ENCODE measurements around the gene FN1. TPM values are rescaled to one million over a fixed set of nuclear protein-coding genes. Genes with fewer than 3 reads are reported as not detected.

The FN1 gene
- total RNA-seq, 1 experiment from 2014 or later: 1,570 TPM

- H3K36me3 ChIP-seq (ENCODE audit: insufficient read depth, low read length, poor library complexity, severe bottlenecking): peaks cover 97% of the 10 kb centered on the region
- ChIA-PET POLR2A (ENCODE audit: low non-redundant PET) (no interaction called here), CTCF (no interaction called here)
- intact Hi-C loops (cut with micrococcal nuclease; ENCODE audit: unreplicated experiment): loop anchor here (5.0 kb wide), 1 partner anchor 38 kb away; no protein-coding TSS in a partner anchor
- no peaks in the 10 kb centered on the region for H3K27me3 ChIP-seq (replicated peaks; ENCODE audit: insufficient read depth, low read depth, low read length, poor library complexity)
- DNase-seq (ENCODE audit: low spot score): no peak
- BruUV-seq (replicated peaks): no TSS peak
- H3K4me1 ChIP-seq (ENCODE audit: insufficient read depth, low read length, poor library complexity, severe bottlenecking): peaks cover 33% of the 10 kb centered on the region
- TF ChIP-seq, protein P1, sequence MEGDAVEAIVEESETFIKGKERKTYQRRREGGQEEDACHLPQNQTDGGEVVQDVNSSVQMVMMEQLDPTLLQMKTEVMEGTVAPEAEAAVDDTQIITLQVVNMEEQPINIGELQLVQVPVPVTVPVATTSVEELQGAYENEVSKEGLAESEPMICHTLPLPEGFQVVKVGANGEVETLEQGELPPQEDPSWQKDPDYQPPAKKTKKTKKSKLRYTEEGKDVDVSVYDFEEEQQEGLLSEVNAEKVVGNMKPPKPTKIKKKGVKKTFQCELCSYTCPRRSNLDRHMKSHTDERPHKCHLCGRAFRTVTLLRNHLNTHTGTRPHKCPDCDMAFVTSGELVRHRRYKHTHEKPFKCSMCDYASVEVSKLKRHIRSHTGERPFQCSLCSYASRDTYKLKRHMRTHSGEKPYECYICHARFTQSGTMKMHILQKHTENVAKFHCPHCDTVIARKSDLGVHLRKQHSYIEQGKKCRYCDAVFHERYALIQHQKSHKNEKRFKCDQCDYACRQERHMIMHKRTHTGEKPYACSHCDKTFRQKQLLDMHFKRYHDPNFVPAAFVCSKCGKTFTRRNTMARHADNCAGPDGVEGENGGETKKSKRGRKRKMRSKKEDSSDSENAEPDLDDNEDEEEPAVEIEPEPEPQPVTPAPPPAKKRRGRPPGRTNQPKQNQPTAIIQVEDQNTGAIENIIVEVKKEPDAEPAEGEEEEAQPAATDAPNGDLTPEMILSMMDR (conservative IDR thresholded peaks at IDR 0.05; ENCODE audit: low read depth, low read length): no peak
- TF ChIP-seq EZH2 (IDR thresholded peaks at IDR 0.05; ENCODE audit: borderline replicate concordance, low read depth, low read length, poor library complexity, severe bottlenecking): no peak
- H3K4me3 ChIP-seq (ENCODE audit: low read depth, low read length, poor library complexity, severe bottlenecking): no peak overlapping the region
- H3K9me3 ChIP-seq (ENCODE audit: low read depth, low read length, poor library complexity, severe bottlenecking): no peaks in the 10 kb centered on the region
- H3K27ac ChIP-seq (ENCODE audit: low read depth, low read length, poor library complexity, severe bottlenecking): no peak overlapping the region
These were observed 15.4 kb downstream of the FN1 start for GRCh38 chr2:215420471-215420935.

- intact Hi-C loops (cut with micrococcal nuclease; ENCODE audit: unreplicated experiment): loop anchor here (5.0 kb wide), 1 partner anchor 38 kb away; no protein-coding TSS in a partner anchor
- CTCF ChIA-PET: no interaction called here
These were observed 15.9 kb downstream of the FN1 start for GRCh38 chr2:215419769-215420470.

GRCh38 chr2:215419113-215419512, 16.8 kb downstream of the FN1 start:
- H3K36me3 ChIP-seq (ENCODE audit: insufficient read depth, low read length, poor library complexity, severe bottlenecking): peaks cover 99% of the 10 kb centered on the region
- POLR2A ChIA-PET (ENCODE audit: low non-redundant PET): no interaction called here
- BruUV-seq (replicated peaks): no TSS peak
- H3K27ac ChIP-seq (ENCODE audit: low read depth, low read length, poor library complexity, severe bottlenecking): peak overlapping the region; percentile 42
- CTCF ChIA-PET: no interaction called here
- H3K4me1 ChIP-seq (ENCODE audit: insufficient read depth, low read length, poor library complexity, severe bottlenecking): peaks cover 31% of the 10 kb centered on the region
- intact Hi-C loops (cut with micrococcal nuclease; ENCODE audit: unreplicated experiment): no loop called here
- H3K27me3 ChIP-seq (replicated peaks; ENCODE audit: insufficient read depth, low read depth, low read length, poor library complexity): no peaks in the 10 kb centered on the region
- H3K4me3 ChIP-seq (ENCODE audit: low read depth, low read length, poor library complexity, severe bottlenecking): no peak overlapping the region
- TF ChIP-seq, protein P1 (conservative IDR thresholded peaks at IDR 0.05; ENCODE audit: low read depth, low read length): no peak
- no peak for TF ChIP-seq EZH2 (IDR thresholded peaks at IDR 0.05; ENCODE audit: borderline replicate concordance, low read depth, low read length, poor library complexity, severe bottlenecking)
- DNase-seq (ENCODE audit: low spot score): no peak
- H3K9me3 ChIP-seq (ENCODE audit: low read depth, low read length, poor library complexity, severe bottlenecking): no peaks in the 10 kb centered on the region

More at GRCh38 chr2:215419769-215420470, 15.9 kb downstream of the FN1 start:
- Histone ChIP-seq H3K27ac (ENCODE audit: low read depth, low read length, poor library complexity, severe bottlenecking) (no peak overlapping the region), H3K4me3 (ENCODE audit: low read depth, low read length, poor library complexity, severe bottlenecking) (no peak overlapping the region), H3K9me3 (ENCODE audit: low read depth, low read length, poor library complexity, severe bottlenecking) (no peaks in the 10 kb centered on the region), H3K27me3 (replicated peaks; ENCODE audit: insufficient read depth, low read depth, low read length, poor library complexity) (no peaks in the 10 kb centered on the region), H3K36me3 (ENCODE audit: insufficient read depth, low read length, poor library complexity, severe bottlenecking) (peaks cover 99% of the 10 kb centered on the region), H3K4me1 (ENCODE audit: insufficient read depth, low read length, poor library complexity, severe bottlenecking) (peaks cover 34% of the 10 kb centered on the region)
- no peak for TF ChIP-seq EZH2 (IDR thresholded peaks at IDR 0.05; ENCODE audit: borderline replicate concordance, low read depth, low read length, poor library complexity, severe bottlenecking)
- TF ChIP-seq, protein P1 (conservative IDR thresholded peaks at IDR 0.05; ENCODE audit: low read depth, low read length): no peak
- BruUV-seq (replicated peaks): no TSS peak
- DNase-seq (ENCODE audit: low spot score): no peak
- POLR2A ChIA-PET (ENCODE audit: low non-redundant PET): no interaction called here
